HL-60 (cell line): ENCODE measurements around the gene STON1.

ENCODE experiments used
- POLR2AphosphoS5 ChIP-seq: IDR thresholded peaks from 2 replicates; pipeline ENCODE4 v1.6.1; 2012; ENCODE audit warnings: low read depth
- REST ChIP-seq: IDR thresholded peaks from 2 replicates; pipeline ENCODE4 v1.6.1; 2012; ENCODE audit warnings: low read depth; ENCODE audit not compliant: insufficient replicate concordance
- TF ChIP-seq, protein P1 (sequence below): IDR thresholded peaks from one replicate; pipeline ENCODE4 v1.5.1; 2011; ENCODE audit warnings: low read length, control low read depth, inconsistent platforms; ENCODE audit not compliant: insufficient read depth

GRCh38 chr2:48549972-48550371 lies 20.0 kb downstream of the STON1 start:
- TF ChIP-seq, protein P1, sequence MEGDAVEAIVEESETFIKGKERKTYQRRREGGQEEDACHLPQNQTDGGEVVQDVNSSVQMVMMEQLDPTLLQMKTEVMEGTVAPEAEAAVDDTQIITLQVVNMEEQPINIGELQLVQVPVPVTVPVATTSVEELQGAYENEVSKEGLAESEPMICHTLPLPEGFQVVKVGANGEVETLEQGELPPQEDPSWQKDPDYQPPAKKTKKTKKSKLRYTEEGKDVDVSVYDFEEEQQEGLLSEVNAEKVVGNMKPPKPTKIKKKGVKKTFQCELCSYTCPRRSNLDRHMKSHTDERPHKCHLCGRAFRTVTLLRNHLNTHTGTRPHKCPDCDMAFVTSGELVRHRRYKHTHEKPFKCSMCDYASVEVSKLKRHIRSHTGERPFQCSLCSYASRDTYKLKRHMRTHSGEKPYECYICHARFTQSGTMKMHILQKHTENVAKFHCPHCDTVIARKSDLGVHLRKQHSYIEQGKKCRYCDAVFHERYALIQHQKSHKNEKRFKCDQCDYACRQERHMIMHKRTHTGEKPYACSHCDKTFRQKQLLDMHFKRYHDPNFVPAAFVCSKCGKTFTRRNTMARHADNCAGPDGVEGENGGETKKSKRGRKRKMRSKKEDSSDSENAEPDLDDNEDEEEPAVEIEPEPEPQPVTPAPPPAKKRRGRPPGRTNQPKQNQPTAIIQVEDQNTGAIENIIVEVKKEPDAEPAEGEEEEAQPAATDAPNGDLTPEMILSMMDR: no peak
- TF ChIP-seq POLR2AphosphoS5 (no peak), REST (no peak)
